CD4-positive, alpha-beta T cell treated with Interferon gamma for 1 hour (primary cell): ENCODE results near the gene ADIRF.
"Not testable (repeated sequence)": the region's sequence is repeated elsewhere in the genome, so short reads cannot be mapped to it uniquely, and the experiment has no call there.

Experiments used
- DNase-seq: peaks from one replicate; pipeline ENCODE4 v3.0.0-alpha.2; 2020

The ADIRF gene

DNA sequence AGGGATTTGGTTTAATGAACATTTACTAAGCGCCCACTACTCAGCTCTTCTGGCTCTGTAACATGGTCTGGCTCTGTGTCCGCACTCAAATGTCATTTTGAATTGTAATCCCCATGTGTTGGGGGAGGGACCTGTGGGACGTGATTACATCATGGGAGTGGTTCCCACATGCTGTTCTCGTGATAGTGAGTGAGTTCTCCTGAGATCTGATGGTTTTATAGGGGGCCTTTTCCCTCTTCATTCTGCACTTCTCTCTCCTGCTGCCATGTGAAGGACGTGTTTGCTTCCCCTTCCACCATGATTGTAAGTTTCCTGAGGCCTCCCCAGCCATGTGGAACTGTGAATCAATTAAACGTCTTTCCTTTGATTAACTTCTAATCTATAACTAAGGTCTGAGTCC, 12.7 kb downstream of the ADIRF start:
- DNase-seq, result not testable (repeated sequence)

DNA sequence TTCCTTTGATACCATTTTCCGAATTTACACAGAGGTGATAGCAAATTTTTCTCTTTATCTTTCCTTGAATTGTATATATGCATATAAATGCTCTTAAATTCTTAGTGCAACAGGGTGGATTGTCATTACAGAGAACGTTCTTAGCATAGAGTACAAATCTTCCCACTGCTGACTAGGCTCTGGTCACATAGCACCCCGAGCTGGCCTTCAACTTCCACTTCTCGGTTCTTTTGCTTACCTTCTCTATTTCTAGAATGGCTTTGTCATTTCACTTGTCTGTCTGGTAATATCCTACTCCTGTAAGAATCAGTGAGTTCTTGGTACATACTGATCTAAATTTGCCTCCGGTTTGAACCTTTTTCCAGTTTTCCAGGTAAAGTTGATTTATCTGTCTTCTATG, 13.4 kb downstream of the ADIRF start:
- no peak for DNase-seq

DNA sequence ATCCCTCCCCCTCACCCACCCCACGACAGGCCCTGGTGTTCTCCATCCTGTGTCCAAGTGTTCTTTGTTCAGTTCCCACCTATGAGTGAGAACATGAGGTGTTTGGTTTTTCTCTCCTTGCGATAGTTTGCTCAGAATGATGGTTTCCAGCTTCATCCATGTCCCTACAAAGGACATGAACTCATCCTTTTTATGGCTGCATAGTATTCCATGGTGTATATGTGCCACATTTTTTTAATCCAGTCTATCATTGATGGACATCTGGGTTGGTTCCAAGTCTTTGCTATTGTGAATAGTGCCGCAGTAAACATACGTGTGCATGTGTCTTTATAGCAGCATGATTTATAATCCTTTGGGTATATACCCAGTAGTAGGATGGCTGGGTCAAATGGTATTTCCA, 16.2 kb downstream of the ADIRF start:
- DNase-seq, result not testable (repeated sequence)

DNA sequence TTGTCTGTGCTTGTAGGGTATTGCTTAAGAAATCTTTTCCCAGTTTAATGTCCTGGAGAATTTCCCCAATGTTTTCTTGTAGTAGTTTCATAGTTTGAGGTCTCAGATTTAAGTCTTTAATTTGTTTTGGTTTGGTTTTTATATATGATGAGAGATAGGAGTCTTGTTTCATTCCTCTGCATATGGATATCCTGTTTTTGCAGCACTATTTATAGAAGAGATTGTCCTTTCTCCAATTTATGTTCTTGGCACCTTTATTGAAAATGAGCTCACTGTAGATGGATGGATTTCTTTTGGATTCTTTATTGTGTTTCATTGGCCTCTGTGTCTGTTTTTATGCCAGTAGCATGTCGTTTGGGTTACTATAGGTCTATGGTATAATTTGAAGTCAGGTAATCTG, 20.2 kb downstream of the ADIRF start:
- no peak for DNase-seq

GRCh38 chr10:86991362-86991761, 23.1 kb downstream of the ADIRF start:
- not testable (repeated sequence) for DNase-seq

DNA sequence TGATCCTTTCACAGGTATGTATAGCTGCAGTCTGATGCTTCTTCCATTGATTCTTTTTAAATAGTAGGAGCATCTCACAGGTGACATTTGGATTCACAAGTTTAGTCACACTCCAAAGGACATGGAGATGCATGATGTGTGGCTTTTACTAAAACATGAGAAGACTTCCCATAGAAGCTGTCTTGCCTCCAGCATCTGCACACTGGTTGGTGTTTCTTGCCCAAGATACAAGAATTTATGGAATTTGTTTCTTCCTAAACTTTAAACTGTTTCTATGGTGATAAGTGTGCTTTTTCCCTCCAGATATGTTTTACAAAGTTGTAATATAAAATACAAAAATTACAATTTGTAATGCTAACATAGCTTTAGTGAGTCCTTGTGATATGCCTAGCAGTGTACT, 24.2 kb downstream of the ADIRF start:
- DNase-seq, result no peak

- no peak for DNase-seq
Measured at GRCh38 chr10:86992929-86993328, 24.6 kb downstream of the ADIRF start.

GRCh38 chr10:86999802-87000403, 31.6 kb downstream of the ADIRF start:
- peak; percentile 5 for DNase-seq

DNA sequence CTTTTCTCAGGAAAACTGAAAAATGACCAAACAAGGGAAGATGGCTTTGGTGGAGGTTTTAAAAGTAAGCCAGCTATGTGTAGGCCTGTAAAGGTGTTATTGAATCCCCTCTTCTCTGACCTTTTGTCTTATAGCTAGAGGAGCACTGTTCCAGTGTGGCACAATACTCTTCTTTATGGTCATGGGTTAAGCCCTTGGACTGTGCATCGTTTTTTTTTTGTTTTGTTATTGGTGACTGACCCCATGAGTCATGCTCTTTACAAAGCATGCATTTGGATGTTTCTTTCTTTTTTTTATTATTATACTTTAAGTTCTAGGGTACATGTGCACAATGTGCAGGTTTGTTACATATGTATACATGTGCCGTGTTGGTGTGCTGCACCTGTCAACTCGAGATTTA, 32.2 kb downstream of the ADIRF start:
- no peak for DNase-seq

- DNase-seq, result not testable (repeated sequence)
Measured at GRCh38 chr10:87007124-87007523, 38.8 kb downstream of the ADIRF start.

DNA sequence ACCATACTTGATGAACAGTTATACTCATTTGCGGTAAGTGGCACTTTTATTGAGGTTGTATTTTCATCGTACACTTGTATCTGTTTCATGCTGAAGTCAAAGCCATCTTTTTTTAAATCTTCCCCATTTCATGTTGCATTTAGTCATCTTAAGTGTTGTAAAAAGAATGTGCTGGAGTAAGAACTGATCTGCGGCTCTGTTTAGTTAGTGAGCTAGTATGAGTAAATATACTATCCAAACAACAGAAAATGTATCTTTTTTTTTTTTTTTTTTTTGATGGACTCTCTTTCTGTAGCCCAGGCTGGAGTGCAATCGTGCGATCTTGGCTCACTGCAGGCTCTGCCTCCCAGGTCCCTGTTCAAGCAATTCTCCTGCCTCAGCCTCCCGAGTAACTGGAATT, 39.4 kb downstream of the ADIRF start:
- DNase-seq, result not testable (repeated sequence)

GRCh38 chr10:87008303-87008702, 40.0 kb downstream of the ADIRF start:
- DNase-seq, result not testable (repeated sequence)

DNA sequence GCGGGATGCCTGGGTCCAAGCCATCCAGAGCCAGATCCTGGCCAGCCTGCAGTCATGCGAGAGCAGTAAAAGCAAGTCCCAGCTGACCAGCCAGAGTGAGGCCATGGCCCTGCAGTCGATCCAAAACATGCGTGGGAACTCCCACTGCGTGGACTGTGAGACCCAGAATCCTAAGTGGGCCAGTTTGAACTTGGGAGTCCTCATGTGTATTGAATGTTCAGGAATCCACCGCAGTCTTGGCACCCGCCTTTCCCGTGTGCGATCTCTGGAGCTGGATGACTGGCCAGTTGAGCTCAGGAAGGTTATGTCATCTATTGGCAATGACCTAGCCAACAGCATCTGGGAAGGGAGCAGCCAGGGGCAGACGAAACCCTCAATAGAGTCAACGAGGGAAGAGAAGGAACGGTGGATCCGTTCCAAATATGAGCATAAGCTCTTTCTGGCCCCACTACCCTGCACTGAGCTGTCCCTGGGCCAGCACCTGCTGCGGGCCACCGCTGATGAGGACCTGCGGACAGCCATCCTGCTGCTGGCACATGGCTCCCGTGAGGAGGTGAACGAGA, 40.9 kb downstream of the ADIRF start:
- not testable (repeated sequence) for DNase-seq

DNA sequence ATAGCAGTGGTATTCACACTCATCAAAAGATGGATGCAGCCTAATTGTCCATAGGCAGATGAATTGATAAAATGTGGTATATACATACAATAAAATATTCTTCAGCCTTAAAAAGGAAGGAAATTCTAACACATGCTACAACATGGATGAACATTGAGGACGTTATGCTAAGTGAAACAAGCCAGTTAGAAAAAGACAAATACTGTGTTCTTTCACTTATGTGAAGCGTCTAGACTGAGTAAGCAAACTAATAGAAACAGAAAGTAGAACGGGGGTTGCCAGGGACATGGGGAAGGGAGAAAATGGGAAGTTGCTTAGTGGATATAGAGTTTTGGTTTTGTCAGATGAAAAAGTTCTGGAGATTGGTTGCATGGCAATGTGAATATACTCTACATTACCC, 45.2 kb downstream of the ADIRF start:
- DNase-seq, result not testable (repeated sequence)

DNA sequence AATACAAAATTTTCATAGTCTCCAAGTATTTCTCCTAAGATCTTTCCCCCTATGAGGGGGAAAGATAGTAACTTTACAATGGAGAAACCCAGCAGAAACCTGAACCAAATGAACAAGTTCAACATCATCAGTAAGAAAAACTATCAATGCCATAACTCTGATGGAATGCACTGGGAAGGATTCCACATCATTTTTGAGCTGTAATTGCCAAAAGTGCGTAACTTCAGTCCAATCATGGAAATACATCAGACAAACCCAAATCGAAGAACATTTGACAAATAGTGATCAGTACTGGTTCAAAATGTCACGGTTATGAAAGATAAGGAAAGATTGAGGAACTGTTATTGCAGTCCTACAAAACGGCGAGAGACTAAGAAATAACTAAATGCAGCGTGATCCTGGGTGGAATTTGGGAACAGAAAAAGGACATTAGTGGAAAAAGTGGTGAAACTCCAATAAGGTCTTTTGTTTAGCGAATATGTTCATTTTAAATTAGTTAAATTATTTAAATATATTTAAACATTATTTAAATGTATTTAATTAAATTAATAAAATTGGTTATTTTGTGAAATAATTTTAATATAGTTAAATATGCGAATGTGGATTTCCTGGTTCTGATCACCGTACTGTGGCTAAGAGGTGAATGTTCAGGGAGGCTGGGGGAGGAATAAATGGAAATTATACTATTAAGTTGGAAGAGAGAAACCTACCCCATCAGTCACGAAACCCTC, 46.9 kb downstream of the ADIRF start:
- not testable (repeated sequence) for DNase-seq

- not testable (repeated sequence) for DNase-seq
Measured at GRCh38 chr10:87018127-87018526, 49.8 kb downstream of the ADIRF start.

DNA sequence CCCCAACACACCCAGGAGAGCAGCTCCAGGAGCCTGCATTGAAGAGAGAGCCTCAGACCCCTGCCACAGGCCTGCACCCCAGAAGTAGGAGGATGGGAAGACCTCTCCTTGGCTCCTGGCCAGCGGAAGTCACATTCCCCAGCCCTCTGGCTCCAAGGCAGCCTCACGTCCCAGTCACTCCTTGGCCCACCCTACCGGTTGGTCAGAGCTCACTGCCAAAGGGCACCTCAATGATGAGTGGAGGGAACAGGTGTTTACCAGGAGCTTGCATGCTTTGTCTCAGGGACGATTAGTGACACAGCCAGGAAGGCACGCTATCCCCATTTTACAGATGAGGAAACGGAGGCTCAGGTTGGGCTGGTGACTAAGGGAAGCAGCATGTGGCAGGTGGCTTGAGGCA, 50.8 kb downstream of the ADIRF start:
- DNase-seq, result not testable (repeated sequence)

DNA sequence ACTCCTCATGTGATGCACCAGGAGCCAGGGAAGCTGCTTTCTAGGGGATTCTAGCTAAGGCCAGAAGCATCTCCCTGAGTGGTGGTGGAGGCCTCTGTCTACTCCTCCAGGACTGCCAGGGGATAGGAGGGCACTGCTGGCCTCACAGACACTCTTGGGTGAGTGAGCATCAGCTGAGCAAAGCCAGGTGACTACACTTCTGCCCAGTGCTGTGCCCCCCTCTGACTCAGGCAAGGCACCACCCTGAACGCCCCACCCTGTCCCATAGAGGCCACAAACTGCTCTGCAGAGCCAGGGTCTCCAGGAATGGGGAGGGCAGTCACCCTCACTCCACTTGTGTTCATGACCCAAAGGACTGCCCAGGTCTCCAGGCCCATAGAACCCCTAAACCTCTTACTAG, 51.2 kb downstream of the ADIRF start:
- DNase-seq, result not testable (repeated sequence)

GRCh38 chr10:87020056-87020455, 51.8 kb downstream of the ADIRF start, which contains the start of gene FAM25A:
Gene FAM25A (plus strand): TSS chr10:87020294. CDS start chr10:87020325, 31 bp downstream.
- DNase-seq, result not testable (repeated sequence)
